H9 (cell line): ENCODE data around the gene CXCL6. TPM values are rescaled to one million over a fixed set of nuclear protein-coding genes. Genes with fewer than 3 reads are reported as not detected.

ENCODE experiments used
- DNase-seq: peaks from one replicate; pipeline ENCODE4 v3.0.0-alpha.2; 2017
- H2AFZ ChIP-seq: one replicate; pipeline ENCODE4 v1.6.1; 2013; ENCODE audit warnings: mild to moderate bottlenecking, low read length, control low read depth, moderate library complexity
- H2AK5ac ChIP-seq: 2 replicates; pipeline ENCODE4 v1.6.1; 2013; ENCODE audit warnings: low read length, control low read depth, mixed read lengths; ENCODE audit not compliant: insufficient read length
- H2BK120ac ChIP-seq: one replicate; pipeline ENCODE4 v1.6.1; 2013; ENCODE audit warnings: low read depth, mild to moderate bottlenecking, low read length, control low read depth, inconsistent platforms; ENCODE audit not compliant: poor library complexity, severe bottlenecking
- H2BK12ac ChIP-seq: 2 replicates; pipeline ENCODE4 v1.6.1; 2013; ENCODE audit warnings: low read length, control low read depth, mixed read lengths, low read depth; ENCODE audit not compliant: insufficient read length
- H2BK15ac ChIP-seq: 2 replicates; pipeline ENCODE4 v1.6.1; 2013; ENCODE audit warnings: low read depth, low read length, control low read depth
- H2BK20ac ChIP-seq: one replicate; pipeline ENCODE4 v1.6.1; 2013; ENCODE audit warnings: low read depth, mild to moderate bottlenecking, low read length, control low read depth, inconsistent platforms; ENCODE audit not compliant: poor library complexity, severe bottlenecking
- H2BK5ac ChIP-seq: 2 replicates; pipeline ENCODE4 v1.6.1; 2013; ENCODE audit warnings: low read length, control low read depth, mixed read lengths; ENCODE audit not compliant: insufficient read length
- H3K14ac ChIP-seq: 2 replicates; pipeline ENCODE4 v1.6.1; 2013; ENCODE audit warnings: low read length, control low read depth; ENCODE audit not compliant: insufficient read depth
- H3K18ac ChIP-seq: 2 replicates; pipeline ENCODE4 v1.6.1; 2013; ENCODE audit warnings: low read depth, mild to moderate bottlenecking, mixed read lengths, low read length, control low read depth; ENCODE audit not compliant: insufficient read length
- H3K23ac ChIP-seq: 2 replicates; pipeline ENCODE4 v1.6.1; 2013; ENCODE audit warnings: low read length, control low read depth, mixed read lengths, low read depth; ENCODE audit not compliant: insufficient read length
- H3K23me2 ChIP-seq: 2 replicates; pipeline ENCODE4 v1.6.1; 2013; ENCODE audit warnings: low read depth, mild to moderate bottlenecking, mixed read lengths, low read length, control low read depth; ENCODE audit not compliant: insufficient read length, poor library complexity, severe bottlenecking
- H3K27ac ChIP-seq: 2 replicates; pipeline ENCODE4 v1.5.1; 2013; ENCODE audit warnings: low read length, control low read depth, mixed read lengths, low read depth; ENCODE audit not compliant: insufficient read length
- H3K27me3 ChIP-seq: 2 replicates; pipeline ENCODE4 v1.6.1; 2013; ENCODE audit warnings: low read length, control low read depth, inconsistent platforms; ENCODE audit not compliant: insufficient read depth
- H3K4ac ChIP-seq: 2 replicates; pipeline ENCODE4 v1.6.1; 2013; ENCODE audit warnings: low read depth, mild to moderate bottlenecking, control low read depth, inconsistent platforms, low read length, moderate library complexity
- H3K4me1 ChIP-seq: 2 replicates; pipeline ENCODE4 v1.6.1; 2013; ENCODE audit warnings: low read length, control low read depth, inconsistent platforms; ENCODE audit not compliant: insufficient read depth
- H3K4me2 ChIP-seq: 2 replicates; pipeline ENCODE4 v1.6.1; 2013; ENCODE audit warnings: low read length, control low read depth, mixed read lengths; ENCODE audit not compliant: insufficient read length, insufficient read depth
- H3K56ac ChIP-seq: 2 replicates; pipeline ENCODE4 v1.6.1; 2013; ENCODE audit warnings: low read depth, mild to moderate bottlenecking, mixed read lengths, low read length, control low read depth; ENCODE audit not compliant: insufficient read length
- H3K79me1 ChIP-seq: 2 replicates; pipeline ENCODE4 v1.6.1; 2013; ENCODE audit warnings: low read depth, mild to moderate bottlenecking, moderate library complexity, low read length, control low read depth, inconsistent platforms; ENCODE audit not compliant: insufficient read depth, poor library complexity, severe bottlenecking
- H3K79me2 ChIP-seq: 2 replicates; pipeline ENCODE4 v1.6.1; 2013; ENCODE audit warnings: low read length, control low read depth, inconsistent platforms; ENCODE audit not compliant: insufficient read depth
- H3K9ac ChIP-seq: 2 replicates; pipeline ENCODE4 v1.6.1; 2013; ENCODE audit warnings: low read length, control low read depth, mixed read lengths; ENCODE audit not compliant: insufficient read length; ENCODE audit errors: extremely low read depth
- H3K9me3 ChIP-seq: one replicate; pipeline ENCODE4 v1.6.1; 2013; ENCODE audit warnings: low read depth, low read length, inconsistent platforms; ENCODE audit not compliant: control insufficient read depth
- H3T11ph ChIP-seq: one replicate; pipeline ENCODE4 v1.6.1; 2013; ENCODE audit warnings: mild to moderate bottlenecking, low read length, control low read depth, inconsistent platforms
- H4K20me1 ChIP-seq: one replicate; pipeline ENCODE4 v1.6.1; 2013; ENCODE audit not compliant: control insufficient read depth, insufficient read length, insufficient read depth
- H4K5ac ChIP-seq: 2 replicates; pipeline ENCODE4 v1.6.1; 2013; ENCODE audit warnings: low read depth, mild to moderate bottlenecking, mixed read lengths, low read length, control low read depth; ENCODE audit not compliant: insufficient read length
- H4K8ac ChIP-seq: replicated peaks from 2 replicates; pipeline ENCODE4 v1.6.1; 2013; ENCODE audit warnings: low read length, control low read depth, mixed read lengths, low read depth; ENCODE audit not compliant: insufficient read length
- H4K91ac ChIP-seq: 2 replicates; pipeline ENCODE4 v1.6.1; 2013; ENCODE audit warnings: low read depth, mild to moderate bottlenecking, moderate library complexity, mixed read lengths, low read length, control low read depth; ENCODE audit not compliant: insufficient read length
- H3K27ac Mint-ChIP-seq, 3 experiments: 2 replicates in 2 of 3; 3 replicates in 1 of 3; pipeline ENCODE4 v1.8.0; 2020 to 2021; ENCODE audit warnings: mixed read lengths in 3 of 3, mild to moderate bottlenecking in 1 of 3, moderate library complexity in 1 of 3
- H3K27me3 Mint-ChIP-seq: 2 replicates; pipeline ENCODE4 v1.8.0; 2021; ENCODE audit warnings: low read depth, mild to moderate bottlenecking, moderate library complexity, mixed read lengths
- H3K36me3 Mint-ChIP-seq, 3 experiments: 2 replicates in 2 of 3; 3 replicates in 1 of 3; pipeline ENCODE4 v1.8.0; 2020 to 2021; ENCODE audit warnings: low read depth in 3 of 3, mixed read lengths in 3 of 3; ENCODE audit not compliant: insufficient read depth in 1 of 3
- H3K4me1 Mint-ChIP-seq, 2 experiments: 2 replicates each; pipeline ENCODE4 v1.8.0; 2020; ENCODE audit warnings: mixed read lengths in 2 of 2
- H3K4me3 Mint-ChIP-seq, 2 experiments: 2 replicates in 1 of 2; 3 replicates in 1 of 2; pipeline ENCODE4 v1.8.0; 2020 to 2021; ENCODE audit warnings: mild to moderate bottlenecking in 2 of 2, mixed read lengths in 2 of 2, moderate library complexity in 1 of 2
- H3K9me3 Mint-ChIP-seq, 2 experiments: 2 replicates in 1 of 2; 3 replicates in 1 of 2; pipeline ENCODE4 v1.8.0; 2020; ENCODE audit warnings: mild to moderate bottlenecking in 2 of 2, mixed read lengths in 2 of 2, moderate library complexity in 1 of 2
- WGBS: extraction: QIAGEN DNeasy Blood & Tissue Kit; methylation state at CpG from one replicate; pipeline ENCODE4 v1.1.7; 2013; ENCODE audit warnings: missing lambda C conversion rate, low lambda C conversion rate, mixed read lengths; ENCODE audit not compliant: insufficient read length; ENCODE audit errors: extremely low coverage; 5-methylcytosine and 5-hydroxymethylcytosine counted together
- total RNA-seq: library from RNA; stranded (reverse); gene quantifications from 2 replicates; pipeline ENCODE4 v1.2.1, GENCODE V29; 2021
- TF ChIP-seq, protein P1 (sequence below): fragments of 200-600 bp; sonication (generic); conservative IDR thresholded peaks from 3 replicates; pipeline ENCODE4 v1.8.0; 2021; ENCODE audit warnings: antibody characterized with exemption, mild to moderate bottlenecking

Gene CXCL6
- total RNA-seq, 1 experiment from 2014 or later = 0.85 TPM

- H3K9me3 ChIP-seq = no peaks in the 10 kb centered on the region
- peaks cover 2% of the 10 kb centered on the region; the same call in 1 of the 2 replicates for H3K4me1 ChIP-seq
- no peak overlapping the region for H3K27ac ChIP-seq
- no peak overlapping the region for H2BK15ac ChIP-seq
- no peak overlapping the region for H4K5ac ChIP-seq
- H3K9me3 Mint-ChIP-seq = no peaks in the 10 kb centered on the region
- no peaks in the 10 kb centered on the region for H4K20me1 ChIP-seq
- H3K4ac ChIP-seq = no peak overlapping the region
- no peak overlapping the region for H2BK5ac ChIP-seq
- H3K79me2 ChIP-seq = no peaks in the 10 kb centered on the region
- no peaks in the 10 kb centered on the region for H3K36me3 Mint-ChIP-seq
- H4K91ac ChIP-seq = no peak overlapping the region
- H2BK12ac ChIP-seq = no peak overlapping the region
- H3K4me2 ChIP-seq = no peak overlapping the region
- peak overlapping the region in 1 of 2 experiments; percentile 19; a peak in 1 of 5 replicates for H3K4me3 Mint-ChIP-seq
- no peak overlapping the region for H3K23ac ChIP-seq
- no peak overlapping the region for H3K14ac ChIP-seq
- H2BK120ac ChIP-seq = no peak overlapping the region
- H3K23me2 ChIP-seq = no peaks in the 10 kb centered on the region
- no peak for DNase-seq
- no peak overlapping the region for H3K18ac ChIP-seq
- H2AK5ac ChIP-seq = no peak overlapping the region
- H3T11ph ChIP-seq = no peak overlapping the region
- peaks cover 5% of the 10 kb centered on the region for H3K27me3 Mint-ChIP-seq
- no peaks in the 10 kb centered on the region for H3K79me1 ChIP-seq
- TF ChIP-seq, protein P1, sequence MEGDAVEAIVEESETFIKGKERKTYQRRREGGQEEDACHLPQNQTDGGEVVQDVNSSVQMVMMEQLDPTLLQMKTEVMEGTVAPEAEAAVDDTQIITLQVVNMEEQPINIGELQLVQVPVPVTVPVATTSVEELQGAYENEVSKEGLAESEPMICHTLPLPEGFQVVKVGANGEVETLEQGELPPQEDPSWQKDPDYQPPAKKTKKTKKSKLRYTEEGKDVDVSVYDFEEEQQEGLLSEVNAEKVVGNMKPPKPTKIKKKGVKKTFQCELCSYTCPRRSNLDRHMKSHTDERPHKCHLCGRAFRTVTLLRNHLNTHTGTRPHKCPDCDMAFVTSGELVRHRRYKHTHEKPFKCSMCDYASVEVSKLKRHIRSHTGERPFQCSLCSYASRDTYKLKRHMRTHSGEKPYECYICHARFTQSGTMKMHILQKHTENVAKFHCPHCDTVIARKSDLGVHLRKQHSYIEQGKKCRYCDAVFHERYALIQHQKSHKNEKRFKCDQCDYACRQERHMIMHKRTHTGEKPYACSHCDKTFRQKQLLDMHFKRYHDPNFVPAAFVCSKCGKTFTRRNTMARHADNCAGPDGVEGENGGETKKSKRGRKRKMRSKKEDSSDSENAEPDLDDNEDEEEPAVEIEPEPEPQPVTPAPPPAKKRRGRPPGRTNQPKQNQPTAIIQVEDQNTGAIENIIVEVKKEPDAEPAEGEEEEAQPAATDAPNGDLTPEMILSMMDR = no peak
- H2AFZ ChIP-seq = no peak overlapping the region
- no CpG with 5 or more reads among the region's 8 CpGs for WGBS
- H2BK20ac ChIP-seq = no peak overlapping the region
- H3K56ac ChIP-seq = no peak overlapping the region
- peaks cover 8 to 10% of the 10 kb centered on the region in 2 experiments for H3K4me1 Mint-ChIP-seq
- H3K27me3 ChIP-seq = no peaks in the 10 kb centered on the region
- H3K9ac ChIP-seq = no peak overlapping the region
- H4K8ac ChIP-seq = no peak overlapping the region
- H3K27ac Mint-ChIP-seq = no peak overlapping the region
These were observed 17.4 kb downstream of the CXCL6 start for GRCh38 chr4:73853718-73854473.
